Esophagus muscularis mucosa (tissue), 3 donors: ENCODE measurements around the gene MT1HL1.

Source experiments
- CTCF ChIP-seq, 3 experiments: fragments of 200-600 bp in 2 of 3; fragments of 450-650 bp in 1 of 3; sonication (generic) in 2 of 3; IDR thresholded peaks; one replicate each; pipeline ENCODE4 v1.5.1; 2017 to 2019; ENCODE audit warnings: antibody characterized with exemption in 3 of 3, mild to moderate bottlenecking in 2 of 3, moderate library complexity in 1 of 3
- POLR2A ChIP-seq: fragments of 450-650 bp; IDR thresholded peaks from one replicate; pipeline ENCODE4 v1.6.1; 2017; ENCODE audit warnings: antibody characterized with exemption, moderate library complexity, mild to moderate bottlenecking, low read depth
- POLR2AphosphoS5 ChIP-seq, 2 donors: sonication (generic); formaldehyde crosslinking; IDR thresholded peaks; one replicate each; pipeline ENCODE4 v1.6.1; 2017; ENCODE audit warnings: antibody characterized with exemption in 2 of 2

GRCh38 chr1:236957235-236957634, 47.0 kb downstream of the MT1HL1 start:
- TF ChIP-seq CTCF (IDR thresholded peaks at IDR 0.05) (no peak), POLR2A (no peak), POLR2AphosphoS5 (IDR thresholded peaks at IDR 0.05) (no peak)
